Measurements from ENCODE around the gene GPR153.

GPR153 gene

DNA sequence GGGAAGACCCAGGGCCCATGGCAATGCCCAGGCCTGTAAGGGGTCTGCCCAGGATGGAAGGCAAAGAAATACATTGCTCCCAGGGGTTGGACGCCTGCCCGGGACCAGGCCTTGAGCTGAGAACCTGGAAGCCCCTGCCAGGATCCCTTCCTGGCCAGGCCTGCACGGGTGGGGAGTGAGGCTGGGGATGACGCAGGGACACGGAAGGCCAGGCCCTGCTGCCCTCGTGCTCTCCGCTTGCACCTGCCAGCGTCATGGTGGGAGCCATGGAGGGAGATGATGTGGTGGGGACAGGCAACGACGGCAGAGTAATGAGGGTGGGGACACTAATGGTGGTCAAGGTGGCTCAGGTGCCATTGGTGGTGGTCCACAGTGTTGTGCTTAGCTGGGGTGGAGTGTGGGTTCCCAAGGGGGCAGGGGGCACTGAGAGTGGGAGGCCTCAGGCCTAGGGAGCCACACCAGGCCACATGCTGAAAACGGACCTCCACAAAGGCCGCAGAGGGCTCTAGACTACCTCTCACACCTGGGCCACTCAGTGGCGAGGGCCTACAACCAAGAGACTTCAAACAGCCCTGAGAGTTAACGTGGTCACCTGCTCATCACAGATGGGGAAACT lies 12.6 kb downstream of the GPR153 start:
- no peak overlapping the region for H3K4me3 ChIP-seq (ENCODE audit: low read depth, low read length)
- DNase-seq (ENCODE audit: low read depth) = no peak
- in situ Hi-C loops (cut with HindIII; ENCODE audit: low sequenced_read_pairs) = no loop called here
- TF ChIP-seq, protein P1, sequence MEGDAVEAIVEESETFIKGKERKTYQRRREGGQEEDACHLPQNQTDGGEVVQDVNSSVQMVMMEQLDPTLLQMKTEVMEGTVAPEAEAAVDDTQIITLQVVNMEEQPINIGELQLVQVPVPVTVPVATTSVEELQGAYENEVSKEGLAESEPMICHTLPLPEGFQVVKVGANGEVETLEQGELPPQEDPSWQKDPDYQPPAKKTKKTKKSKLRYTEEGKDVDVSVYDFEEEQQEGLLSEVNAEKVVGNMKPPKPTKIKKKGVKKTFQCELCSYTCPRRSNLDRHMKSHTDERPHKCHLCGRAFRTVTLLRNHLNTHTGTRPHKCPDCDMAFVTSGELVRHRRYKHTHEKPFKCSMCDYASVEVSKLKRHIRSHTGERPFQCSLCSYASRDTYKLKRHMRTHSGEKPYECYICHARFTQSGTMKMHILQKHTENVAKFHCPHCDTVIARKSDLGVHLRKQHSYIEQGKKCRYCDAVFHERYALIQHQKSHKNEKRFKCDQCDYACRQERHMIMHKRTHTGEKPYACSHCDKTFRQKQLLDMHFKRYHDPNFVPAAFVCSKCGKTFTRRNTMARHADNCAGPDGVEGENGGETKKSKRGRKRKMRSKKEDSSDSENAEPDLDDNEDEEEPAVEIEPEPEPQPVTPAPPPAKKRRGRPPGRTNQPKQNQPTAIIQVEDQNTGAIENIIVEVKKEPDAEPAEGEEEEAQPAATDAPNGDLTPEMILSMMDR (IDR thresholded peaks at IDR 0.05; ENCODE audit: low read depth, low read length, missing control alignments) = no peak

DNA sequence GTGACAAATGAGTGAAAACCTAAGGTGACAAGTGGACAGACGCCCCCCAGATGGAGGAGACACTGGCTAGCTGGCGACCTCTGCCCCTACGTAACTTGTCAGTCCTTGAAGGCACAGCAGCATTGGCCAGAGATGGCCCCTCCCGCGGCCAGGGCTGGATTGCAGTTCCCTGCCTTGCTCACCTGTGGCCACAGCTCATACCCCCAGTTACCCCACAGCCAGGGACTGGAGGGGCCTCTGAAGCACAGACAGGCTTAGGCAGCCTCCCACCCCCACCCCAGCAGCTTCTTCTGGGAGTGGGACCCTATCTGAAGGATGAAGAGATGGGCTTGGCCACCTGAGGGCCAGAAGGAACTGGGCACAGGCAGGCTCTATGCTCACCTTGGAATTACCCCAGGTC lies 13.2 kb downstream of the GPR153 start:
- no peak overlapping the region for H3K4me3 ChIP-seq (ENCODE audit: low read depth, low read length)
- no peak for DNase-seq (ENCODE audit: low read depth)
- TF ChIP-seq, protein P1 (IDR thresholded peaks at IDR 0.05; ENCODE audit: low read depth, low read length, missing control alignments) = no peak
- in situ Hi-C loops (cut with HindIII; ENCODE audit: low sequenced_read_pairs) = no loop called here

DNA sequence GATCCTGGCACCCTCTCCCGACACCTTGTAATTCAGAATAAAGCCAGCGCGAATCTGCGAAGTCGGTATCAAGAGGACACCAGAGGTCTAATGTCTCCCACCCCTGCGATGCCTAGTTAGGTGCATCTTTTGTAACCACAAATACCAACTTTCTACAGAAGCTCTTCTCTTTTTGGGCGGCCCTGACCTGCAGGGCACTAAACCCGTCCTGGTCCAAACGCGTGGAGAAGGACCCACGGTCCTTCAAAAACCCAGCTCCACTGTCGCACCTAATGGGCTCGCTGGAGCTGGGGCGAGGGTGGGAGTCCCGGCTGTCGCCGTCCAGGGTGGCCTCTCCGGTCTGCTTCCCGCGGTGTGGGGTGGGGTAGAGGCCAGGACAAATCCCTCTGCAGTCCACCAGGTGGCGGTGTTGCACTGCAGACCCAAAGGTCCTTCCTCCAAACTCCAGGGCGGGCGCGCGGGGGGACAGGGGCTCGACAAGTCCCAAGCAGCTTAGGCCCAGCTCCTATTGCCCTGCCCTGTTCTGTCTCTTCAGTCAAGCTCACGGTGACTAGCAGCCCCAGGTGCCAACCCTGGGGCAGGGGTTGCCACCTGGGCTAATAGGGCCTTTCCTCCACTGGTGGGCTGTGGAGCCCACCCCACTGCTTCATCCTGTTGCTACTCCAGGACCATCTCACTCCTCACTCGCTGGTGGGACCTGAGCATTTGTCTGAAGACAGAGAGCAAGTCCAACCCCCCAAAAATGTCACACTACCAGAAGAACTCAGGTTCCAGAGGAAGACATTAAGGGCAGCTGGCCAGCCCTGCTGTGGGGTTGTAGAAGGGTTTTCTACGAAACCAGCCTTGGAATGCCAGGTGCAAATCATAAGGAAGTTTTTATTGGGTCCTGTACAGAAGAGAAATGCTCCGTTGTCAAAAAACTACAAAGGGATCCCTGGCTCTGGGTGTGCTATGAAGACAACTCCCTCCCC lies 14.1 kb downstream of the GPR153 start:
- no peak overlapping the region for H3K4me3 ChIP-seq (ENCODE audit: low read depth, low read length)
- TF ChIP-seq, protein P1 (IDR thresholded peaks at IDR 0.05; ENCODE audit: low read depth, low read length, missing control alignments) = peak; percentile 81

DNA sequence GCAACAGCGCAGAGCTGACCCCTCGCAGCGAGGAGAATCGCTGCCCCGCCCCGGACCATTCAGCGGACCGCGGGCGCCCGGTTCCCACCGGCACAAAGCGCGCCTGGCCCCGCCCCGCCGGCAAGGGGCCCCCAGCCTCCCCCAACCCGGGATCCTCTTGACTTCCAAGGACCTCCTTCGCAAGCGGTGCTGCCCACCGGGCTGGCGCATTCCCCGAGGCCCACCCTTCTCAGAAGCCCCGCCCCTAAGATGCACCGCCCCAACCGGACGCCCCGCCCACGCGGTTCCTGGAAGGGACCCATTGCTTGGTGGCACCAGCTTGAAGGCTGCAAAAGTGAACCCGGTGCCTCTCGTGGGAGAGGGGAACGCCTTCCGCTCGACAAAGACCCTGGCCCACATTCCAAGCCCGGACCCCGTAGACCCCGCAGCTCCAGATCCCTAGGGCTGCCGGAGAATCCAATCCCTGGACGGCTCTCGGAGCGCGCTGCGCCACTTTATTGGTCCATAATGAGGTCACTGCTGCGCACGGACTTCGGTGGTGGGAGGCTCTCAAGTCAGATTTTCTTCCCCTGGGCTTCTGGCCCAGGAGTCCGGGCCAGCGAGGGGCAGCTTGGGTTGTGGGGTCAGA lies 14.9 kb downstream of the GPR153 start:
- TF ChIP-seq, protein P1 (IDR thresholded peaks at IDR 0.05; ENCODE audit: low read depth, low read length, missing control alignments) = no peak
- in situ Hi-C loops (cut with HindIII; ENCODE audit: low sequenced_read_pairs) = no loop called here
- peak overlapping the region; percentile 18 for H3K4me3 ChIP-seq (ENCODE audit: low read depth, low read length)
- no peak for DNase-seq (ENCODE audit: low read depth)

More for the DNA sequence above, 14.1 kb downstream of the GPR153 start:
- in situ Hi-C loops (cut with HindIII; ENCODE audit: low sequenced_read_pairs) = no loop called here
- DNase-seq (ENCODE audit: low read depth) = peak; percentile 36

DNA sequence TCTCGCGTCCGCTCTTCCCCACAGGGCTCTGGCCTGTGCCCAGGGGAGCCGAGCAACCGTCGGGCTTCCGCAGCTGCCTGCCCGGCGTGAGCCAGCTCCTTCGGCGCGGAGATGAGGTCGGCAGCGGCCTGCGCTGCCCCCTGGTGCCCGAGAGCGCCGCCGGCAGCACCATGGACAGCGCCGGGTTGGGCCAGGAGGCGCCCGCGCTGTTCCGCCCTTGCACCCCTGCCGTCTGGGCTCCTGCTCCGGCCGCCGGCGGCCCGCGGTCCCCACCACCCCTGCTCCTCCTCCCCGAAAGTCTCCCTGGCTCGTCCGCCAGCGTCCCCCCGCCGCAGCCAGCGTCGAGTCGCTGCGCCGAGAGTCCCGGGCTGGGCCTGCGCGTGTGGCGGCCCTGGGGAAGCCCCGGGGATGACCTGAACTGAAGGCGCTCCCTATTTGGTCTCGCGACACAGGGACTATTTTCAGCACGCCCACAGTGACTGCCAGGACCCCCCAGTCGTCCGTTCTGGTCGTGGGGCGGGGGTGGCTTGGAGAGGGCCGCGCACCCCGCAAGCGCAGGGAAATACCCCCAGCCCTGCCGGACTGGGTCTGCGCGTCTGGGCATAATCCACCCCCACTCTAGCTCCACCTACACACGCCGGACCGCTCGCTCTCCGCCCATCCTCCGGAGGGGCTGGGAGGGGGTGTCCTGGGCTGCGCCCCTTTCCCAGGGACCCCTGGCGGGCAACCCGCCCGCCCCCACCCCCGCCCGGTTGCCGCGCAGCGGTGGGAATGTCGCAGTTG lies 15.6 kb downstream of the GPR153 start:
- DNase-seq (ENCODE audit: low read depth) = peak; percentile 43
- H3K4me3 ChIP-seq (ENCODE audit: low read depth, low read length) = peak overlapping the region; percentile 18
- in situ Hi-C loops (cut with HindIII; ENCODE audit: low sequenced_read_pairs) = no loop called here
- TF ChIP-seq, protein P1 (IDR thresholded peaks at IDR 0.05; ENCODE audit: low read depth, low read length, missing control alignments) = peak; percentile 82
